Measurements from ENCODE around the gene NACC2. TPM values are rescaled to one million over a fixed set of nuclear protein-coding genes. Genes with fewer than 3 reads are reported as not detected.
A peak's percentile ranks its signal among the peaks of the same experiment; 100 is the strongest.
"Not testable (repeated sequence)": the region's sequence is repeated elsewhere in the genome, so short reads cannot be mapped to it uniquely, and the experiment has no call there.

Gene NACC2
- total RNA-seq, 4 donors from 2014 or later, result 93.8 to 192 (median 142) TPM

DNA sequence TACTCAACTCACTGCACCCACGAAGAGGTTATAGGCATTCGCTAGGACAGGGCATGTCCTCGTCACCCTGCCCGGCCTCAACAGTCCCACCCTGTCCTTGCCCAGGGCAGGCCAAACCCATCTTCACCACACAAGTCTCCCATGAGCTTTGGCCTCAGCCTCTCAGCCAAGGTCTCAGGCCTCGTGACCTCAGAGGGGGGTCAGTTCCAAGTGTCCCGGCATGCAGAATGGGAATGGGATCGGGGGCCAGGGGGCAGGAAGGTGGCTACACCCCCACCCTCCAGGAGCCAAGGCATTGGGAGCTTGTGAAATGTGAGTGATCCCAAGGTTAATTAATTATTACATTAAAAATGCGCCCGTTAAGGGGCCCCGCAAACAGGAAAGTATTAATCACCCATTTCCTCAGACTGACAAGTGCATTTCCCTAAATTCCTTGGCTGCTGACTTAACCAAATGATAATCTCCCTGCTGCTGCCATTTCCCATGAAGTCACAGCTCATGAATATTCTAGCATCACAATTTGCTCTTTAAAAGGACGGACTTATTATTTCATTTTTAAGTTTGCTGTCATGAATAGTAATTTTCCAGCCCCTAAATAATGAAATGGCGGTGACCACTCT is 125.9 kb downstream of the NACC2 start:
- Histone ChIP-seq H3K4me1 (peaks cover 20 to 28% (median 27%) of the 10 kb centered on the region in 4 donors), H3K27ac (replicated peaks in 1 of 4) (peak overlapping the region in 1 of 4 donors; percentile 20), H3K9me3 (no peaks in the 10 kb centered on the region), H3K36me3 (no peaks in the 10 kb centered on the region), H3K4me3 (no peak overlapping the region), H3K27me3 (peaks cover 0 to 31% (median 0%) of the 10 kb centered on the region in 4 donors)
- intact Hi-C loops (cut with DNase I), result no loop called here
- TF ChIP-seq, protein P1, sequence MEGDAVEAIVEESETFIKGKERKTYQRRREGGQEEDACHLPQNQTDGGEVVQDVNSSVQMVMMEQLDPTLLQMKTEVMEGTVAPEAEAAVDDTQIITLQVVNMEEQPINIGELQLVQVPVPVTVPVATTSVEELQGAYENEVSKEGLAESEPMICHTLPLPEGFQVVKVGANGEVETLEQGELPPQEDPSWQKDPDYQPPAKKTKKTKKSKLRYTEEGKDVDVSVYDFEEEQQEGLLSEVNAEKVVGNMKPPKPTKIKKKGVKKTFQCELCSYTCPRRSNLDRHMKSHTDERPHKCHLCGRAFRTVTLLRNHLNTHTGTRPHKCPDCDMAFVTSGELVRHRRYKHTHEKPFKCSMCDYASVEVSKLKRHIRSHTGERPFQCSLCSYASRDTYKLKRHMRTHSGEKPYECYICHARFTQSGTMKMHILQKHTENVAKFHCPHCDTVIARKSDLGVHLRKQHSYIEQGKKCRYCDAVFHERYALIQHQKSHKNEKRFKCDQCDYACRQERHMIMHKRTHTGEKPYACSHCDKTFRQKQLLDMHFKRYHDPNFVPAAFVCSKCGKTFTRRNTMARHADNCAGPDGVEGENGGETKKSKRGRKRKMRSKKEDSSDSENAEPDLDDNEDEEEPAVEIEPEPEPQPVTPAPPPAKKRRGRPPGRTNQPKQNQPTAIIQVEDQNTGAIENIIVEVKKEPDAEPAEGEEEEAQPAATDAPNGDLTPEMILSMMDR (IDR thresholded peaks at IDR 0.05), result no peak
- TF ChIP-seq POLR2A (IDR thresholded peaks at IDR 0.05; ENCODE audit: low read depth) (no peak), EP300 (IDR thresholded peaks at IDR 0.05) (no peak), POLR2AphosphoS5 (IDR thresholded peaks at IDR 0.05) (no peak)
- 68% methylated on average over 9 of the region's 12 CpGs for WGBS
- DNase-seq (ENCODE audit: extremely low spot score), result no peak

DNA sequence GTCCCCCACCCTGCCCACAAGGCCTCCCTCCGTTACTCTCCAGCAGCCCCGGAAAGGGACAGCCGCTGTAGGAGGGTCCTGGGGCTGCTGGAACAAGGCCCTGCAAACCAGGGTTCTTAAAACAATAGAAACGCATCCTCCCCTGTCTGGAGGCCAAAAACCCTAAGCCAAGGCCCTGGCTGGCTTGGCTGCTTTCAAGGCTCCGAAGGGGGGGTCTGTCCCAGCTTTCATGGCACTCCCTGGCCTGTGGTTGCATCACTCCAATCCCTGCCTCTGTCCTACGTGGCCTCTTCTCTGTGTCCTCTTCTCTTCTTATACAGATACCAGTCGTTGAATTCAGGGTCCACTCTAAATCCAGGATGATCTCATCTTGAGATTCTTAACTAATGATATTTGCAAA is 126.5 kb downstream of the NACC2 start:
- Histone ChIP-seq H3K4me1 (peaks cover 20 to 28% (median 25%) of the 10 kb centered on the region in 4 donors), H3K27ac (replicated peaks in 1 of 4) (peak overlapping the region in 1 of 4 donors; percentile 18), H3K4me3 (no peak overlapping the region), H3K27me3 (peaks cover 0 to 26% (median 0%) of the 10 kb centered on the region in 4 donors), H3K36me3 (no peaks in the 10 kb centered on the region), H3K9me3 (no peaks in the 10 kb centered on the region)
- intact Hi-C loops (cut with DNase I), result no loop called here
- DNase-seq (ENCODE audit: extremely low spot score), result no peak
- WGBS, result 49% methylated on average over 4 of the region's 7 CpGs
- TF ChIP-seq POLR2AphosphoS5 (IDR thresholded peaks at IDR 0.05), result no peak
- TF ChIP-seq, protein P1 (IDR thresholded peaks at IDR 0.05), result no peak
- no peak for TF ChIP-seq EP300 (IDR thresholded peaks at IDR 0.05)
- TF ChIP-seq POLR2A (IDR thresholded peaks at IDR 0.05; ENCODE audit: low read depth), result no peak

DNA sequence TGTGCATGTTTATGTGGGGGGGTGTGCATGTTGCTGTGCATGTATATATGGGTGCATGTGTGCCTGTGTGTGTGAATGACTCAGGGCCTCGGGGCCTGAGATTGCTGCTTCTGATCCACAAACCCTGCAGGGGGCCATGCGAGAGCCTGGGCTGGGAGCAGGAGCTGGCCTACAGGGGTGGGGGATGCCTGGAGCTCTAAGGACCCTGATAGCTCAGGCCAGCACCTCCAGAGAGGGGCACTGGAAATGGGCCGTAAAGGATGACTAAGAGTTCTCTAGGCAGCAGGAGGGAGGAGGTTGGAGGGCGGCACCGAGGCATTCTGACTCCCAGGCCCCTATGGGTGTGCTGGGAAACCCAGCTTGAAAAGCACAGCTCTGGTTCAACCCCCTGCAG is 127.0 kb downstream of the NACC2 start:
- no peaks in the 10 kb centered on the region for H3K9me3 ChIP-seq
- peak overlapping the region in 1 of 4 donors; percentile 18 for H3K27ac ChIP-seq (replicated peaks in 1 of 4)
- DNase-seq (ENCODE audit: extremely low spot score), result no peak
- TF ChIP-seq POLR2AphosphoS5 (IDR thresholded peaks at IDR 0.05) (no peak), EP300 (IDR thresholded peaks at IDR 0.05) (no peak), POLR2A (IDR thresholded peaks at IDR 0.05; ENCODE audit: low read depth) (no peak)
- TF ChIP-seq, protein P1 (IDR thresholded peaks at IDR 0.05), result no peak
- peaks cover 0 to 20% (median 0%) of the 10 kb centered on the region in 4 donors for H3K27me3 ChIP-seq
- no peaks in the 10 kb centered on the region for H3K36me3 ChIP-seq
- H3K4me3 ChIP-seq, result no peak overlapping the region
- intact Hi-C loops (cut with DNase I), result no loop called here
- peaks cover 20 to 28% (median 24%) of the 10 kb centered on the region in 4 donors for H3K4me1 ChIP-seq
- 80% methylated on average over 1 of the region's 5 CpGs for WGBS

DNA sequence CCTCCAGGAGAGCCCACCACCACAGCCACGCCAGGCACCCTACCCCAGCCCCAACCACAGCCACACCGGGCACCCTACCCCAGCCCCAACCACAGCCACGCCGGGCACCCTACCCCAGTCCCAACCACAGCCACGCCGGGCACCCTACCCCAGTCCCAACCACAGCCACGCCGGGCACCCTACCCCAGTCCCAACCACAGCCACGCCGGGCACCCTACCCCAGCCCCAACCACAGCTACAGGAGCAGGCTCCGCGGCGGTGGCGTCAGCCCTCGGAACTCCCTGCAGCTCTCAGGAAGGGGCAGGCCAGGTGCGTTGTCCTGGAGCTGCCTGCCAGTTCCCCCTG is 128.2 kb downstream of the NACC2 start:
- H3K4me3 ChIP-seq; H3K27ac ChIP-seq (replicated peaks in 1 of 4); DNase-seq (ENCODE audit: extremely low spot score); H3K36me3 ChIP-seq; H3K9me3 ChIP-seq: not testable (repeated sequence)
- H3K27me3 ChIP-seq, result peaks cover 0 to 11% (median 0%) of the 10 kb centered on the region in 4 donors
- intact Hi-C loops (cut with DNase I), result loop anchor here (1.0 kb wide), 1 partner anchor 156 kb away; no protein-coding TSS in a partner anchor
- H3K4me1 ChIP-seq, result peaks cover 20 to 30% (median 24%) of the 10 kb centered on the region in 4 donors
- 83% methylated on average over 6 of the region's 16 CpGs for WGBS

DNA sequence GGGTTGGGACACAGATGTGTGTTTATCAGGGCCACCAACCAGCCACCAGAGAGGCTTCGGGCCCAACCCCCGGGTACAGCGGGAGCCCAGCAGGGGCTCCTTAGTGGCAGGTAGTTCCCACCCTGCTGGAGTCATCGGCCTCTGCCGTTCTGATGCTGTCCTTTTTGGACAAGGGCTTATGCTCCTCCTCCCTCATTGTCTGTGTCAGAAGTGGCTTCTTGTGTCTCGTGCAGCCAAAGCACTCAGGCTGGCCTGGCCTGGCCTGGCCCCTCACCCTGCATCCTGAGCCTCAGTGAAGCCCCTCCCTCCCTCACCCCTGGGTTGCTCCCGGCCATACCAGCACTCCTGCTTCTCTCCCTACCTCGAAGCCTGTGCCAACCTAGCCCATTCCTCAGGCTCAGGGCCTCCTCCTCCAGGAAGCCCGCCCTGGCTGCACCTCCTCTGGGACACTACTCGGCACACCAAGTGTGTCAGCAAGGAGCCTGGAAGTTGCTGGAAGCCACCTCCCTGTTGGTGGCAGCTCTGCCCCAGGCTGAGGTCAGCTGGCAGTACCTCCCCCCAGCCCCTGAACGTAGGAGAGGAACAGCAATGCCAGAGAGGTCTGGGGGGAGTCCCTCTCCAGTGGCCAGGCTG is 129.8 kb downstream of the NACC2 start:
- WGBS, result 70% methylated on average over 5 of the region's 11 CpGs
- no peaks in the 10 kb centered on the region for H3K36me3 ChIP-seq
- intact Hi-C loops (cut with DNase I), result no loop called here

More for the DNA sequence above, 129.8 kb downstream of the NACC2 start:
- TF ChIP-seq EP300 (IDR thresholded peaks at IDR 0.05) (no peak), POLR2A (IDR thresholded peaks at IDR 0.05; ENCODE audit: low read depth) (no peak), POLR2AphosphoS5 (IDR thresholded peaks at IDR 0.05) (no peak)
- TF ChIP-seq, protein P1 (IDR thresholded peaks at IDR 0.05), result no peak
- H3K27ac ChIP-seq (replicated peaks in 1 of 4), result no peak overlapping the region
- no peaks in the 10 kb centered on the region for H3K27me3 ChIP-seq
- no peak for DNase-seq (ENCODE audit: extremely low spot score)
- H3K9me3 ChIP-seq, result no peaks in the 10 kb centered on the region
- H3K4me1 ChIP-seq, result peaks cover 21 to 38% (median 34%) of the 10 kb centered on the region in 4 donors
- H3K4me3 ChIP-seq, result no peak overlapping the region

Data from esophagus muscularis mucosa (tissue), 4 donors.